Measurements from ENCODE around the gene EHMT1.

Gene EHMT1

GRCh38 chr9:137668203-137668602, 49.4 kb downstream of the EHMT1 start:
- no peak overlapping the region for H3K4me2 ChIP-seq (ENCODE audit: low read depth, low read length, poor library complexity, severe bottlenecking)
- no peak overlapping the region for H2AFZ ChIP-seq (ENCODE audit: low read depth, low read length, severe bottlenecking)
- no peak overlapping the region for H3K27ac ChIP-seq (ENCODE audit: low read depth, low read length)
- no peaks in the 10 kb centered on the region for H3K9me2 ChIP-seq (replicated peaks; ENCODE audit: insufficient read depth, low read length)
- no peaks in the 10 kb centered on the region for H3K9me3 ChIP-seq (ENCODE audit: insufficient read depth, low read length)
- no peaks in the 10 kb centered on the region for H3K36me3 ChIP-seq (ENCODE audit: low read length)
- peaks cover 21% of the 10 kb centered on the region for H3F3A ChIP-seq (ENCODE audit: insufficient read depth)
- no peak overlapping the region for H3K4me3 ChIP-seq (ENCODE audit: insufficient read depth, low read length, poor library complexity, severe bottlenecking)
- no peaks in the 10 kb centered on the region for H3K27me3 ChIP-seq (ENCODE audit: low read length)
- H3K79me2 ChIP-seq (ENCODE audit: insufficient read depth, low read length), result peaks cover 35% of the 10 kb centered on the region
- H3K9ac ChIP-seq (ENCODE audit: low read length), result no peak overlapping the region
- peaks cover 22% of the 10 kb centered on the region; the same call in 1 of the 2 replicates for H4K20me1 ChIP-seq (ENCODE audit: low read depth, low read length)
- TF ChIP-seq CTCF (IDR thresholded peaks at IDR 0.05; ENCODE audit: insufficient read depth, low read length, poor library complexity, severe bottlenecking), result no peak
- TF ChIP-seq EZH2phosphoT487 (conservative IDR thresholded peaks at IDR 0.05; ENCODE audit: low read length), result no peak

DNA sequence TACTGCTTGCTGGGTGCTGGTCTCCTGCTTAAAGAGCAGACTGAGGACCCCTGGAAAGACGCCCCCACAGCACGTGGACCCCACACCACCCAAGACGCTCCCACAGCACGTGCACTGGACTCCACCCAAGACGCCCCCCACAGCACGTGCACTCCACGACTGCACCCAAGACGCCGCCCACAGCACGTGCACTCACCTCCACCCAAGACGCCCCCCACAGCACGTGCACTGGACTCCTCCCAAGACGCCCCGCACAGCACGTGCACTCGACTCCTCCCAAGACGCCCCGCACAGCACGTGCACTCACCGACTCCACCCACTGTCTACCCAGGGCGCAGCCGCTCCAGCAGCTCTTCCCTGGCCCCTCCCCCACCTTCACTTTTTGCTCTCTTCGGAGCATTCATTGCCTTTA, 50.5 kb downstream of the EHMT1 start:
- Histone ChIP-seq H3K27me3 (ENCODE audit: low read length) (no peaks in the 10 kb centered on the region), H3K9ac (ENCODE audit: low read length) (no peak overlapping the region), H3K36me3 (ENCODE audit: low read length) (no peaks in the 10 kb centered on the region), H3K4me3 (ENCODE audit: insufficient read depth, low read length, poor library complexity, severe bottlenecking) (no peak overlapping the region), H3K4me2 (ENCODE audit: low read depth, low read length, poor library complexity, severe bottlenecking) (no peak overlapping the region), H3K9me2 (replicated peaks; ENCODE audit: insufficient read depth, low read length) (no peaks in the 10 kb centered on the region), H3K79me2 (ENCODE audit: insufficient read depth, low read length) (peaks cover 42% of the 10 kb centered on the region), H4K20me1 (ENCODE audit: low read depth, low read length) (peaks cover 18% of the 10 kb centered on the region; the same call in 1 of the 2 replicates), H3K27ac (ENCODE audit: low read depth, low read length) (no peak overlapping the region), H2AFZ (ENCODE audit: low read depth, low read length, severe bottlenecking) (no peak overlapping the region), H3F3A (ENCODE audit: insufficient read depth) (peaks cover 21% of the 10 kb centered on the region), H3K9me3 (ENCODE audit: insufficient read depth, low read length) (no peaks in the 10 kb centered on the region)
- no peak for TF ChIP-seq CTCF (IDR thresholded peaks at IDR 0.05; ENCODE audit: insufficient read depth, low read length, poor library complexity, severe bottlenecking)
- no peak for TF ChIP-seq EZH2phosphoT487 (conservative IDR thresholded peaks at IDR 0.05; ENCODE audit: low read length)

GRCh38 chr9:137670391-137671195, 51.8 kb downstream of the EHMT1 start:
- H3K4me2 ChIP-seq (ENCODE audit: low read depth, low read length, poor library complexity, severe bottlenecking), result no peak overlapping the region

More at GRCh38 chr9:137670391-137671195, 51.8 kb downstream of the EHMT1 start:
- TF ChIP-seq EZH2phosphoT487 (conservative IDR thresholded peaks at IDR 0.05; ENCODE audit: low read length) (no peak), CTCF (IDR thresholded peaks at IDR 0.05; ENCODE audit: insufficient read depth, low read length, poor library complexity, severe bottlenecking) (no peak)
- Histone ChIP-seq H3K27ac (ENCODE audit: low read depth, low read length) (no peak overlapping the region), H3K79me2 (ENCODE audit: insufficient read depth, low read length) (peaks cover 38% of the 10 kb centered on the region), H3F3A (ENCODE audit: insufficient read depth) (peaks cover 21% of the 10 kb centered on the region), H3K27me3 (ENCODE audit: low read length) (no peaks in the 10 kb centered on the region), H3K9ac (ENCODE audit: low read length) (no peak overlapping the region), H3K9me2 (replicated peaks; ENCODE audit: insufficient read depth, low read length) (no peaks in the 10 kb centered on the region), H4K20me1 (ENCODE audit: low read depth, low read length) (peaks cover 10% of the 10 kb centered on the region; the same call in 1 of the 2 replicates), H3K4me3 (ENCODE audit: insufficient read depth, low read length, poor library complexity, severe bottlenecking) (no peak overlapping the region), H3K9me3 (ENCODE audit: insufficient read depth, low read length) (no peaks in the 10 kb centered on the region), H3K36me3 (ENCODE audit: low read length) (no peaks in the 10 kb centered on the region), H2AFZ (ENCODE audit: low read depth, low read length, severe bottlenecking) (no peak overlapping the region)

Data from SU-DHL-6 (cell line).